ENCODE results near the gene FAM221B. TPM values are rescaled to one million over a fixed set of nuclear protein-coding genes. Genes with fewer than 3 reads are reported as not detected.
A peak's percentile ranks its signal among the peaks of the same experiment; 100 is the strongest.

Gene FAM221B
- total and polyA plus RNA-seq, 9 of the 15 experiments (the other 6 are each of a cell fraction or from before 2014, with no cell fraction given): 0.01 TPM; not detected in 8

- TF ChIP-seq, protein P1, sequence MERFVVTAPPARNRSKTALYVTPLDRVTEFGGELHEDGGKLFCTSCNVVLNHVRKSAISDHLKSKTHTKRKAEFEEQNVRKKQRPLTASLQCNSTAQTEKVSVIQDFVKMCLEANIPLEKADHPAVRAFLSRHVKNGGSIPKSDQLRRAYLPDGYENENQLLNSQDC (CRISPR knock-in tag; IDR thresholded peaks at IDR 0.05): no peak
- TF ChIP-seq KLF13 (tag; IDR thresholded peaks at IDR 0.05; ENCODE audit: borderline replicate concordance, low read depth) (no peak), POLR2G (IDR thresholded peaks at IDR 0.05; ENCODE audit: low read depth, low read length) (peak; percentile 70), RAD51 (IDR thresholded peaks at IDR 0.05; ENCODE audit: borderline replicate concordance, low read depth) (no peak)
Measured at GRCh38 chr9:35829084-35829763, 692 bp upstream of the FAM221B start, which contains the start of gene TMEM8B (continued).

- no peak overlapping the region for H2AFZ ChIP-seq (ENCODE audit: low read depth, low read length)
- no peak for ATAC-seq
- no peaks in the 10 kb centered on the region for H3K79me2 ChIP-seq (ENCODE audit: control insufficient read depth, insufficient read depth, low read length)
- TF ChIP-seq ARID2 (IDR thresholded peaks at IDR 0.05) (no peak), CEBPG (CRISPR knock-in tag; IDR thresholded peaks at IDR 0.05) (no peak), CEBPG (tag; conservative IDR thresholded peaks at IDR 0.05 in 1 of 2, IDR thresholded peaks at IDR 0.05 in 1 of 2) (no peak), HMG20B (CRISPR knock-in tag; IDR thresholded peaks at IDR 0.05) (no peak), CSDE1 (IDR thresholded peaks at IDR 0.05) (no peak), ZNF740 (CRISPR knock-in tag; IDR thresholded peaks at IDR 0.05) (no peak), ZNF740 (tag; IDR thresholded peaks at IDR 0.05) (no peak), ARNT (IDR thresholded peaks at IDR 0.05) (no peak), POLR2G (IDR thresholded peaks at IDR 0.05; ENCODE audit: low read depth, low read length) (no peak)
- ChIA-PET POLR2A (no interaction called here), CTCF (ENCODE audit: low intra/inter-chr PET ratio) (interaction anchor here (2.4 kb wide), 1 partner anchor 54 kb away, joined by 19 read pairs; no protein-coding TSS in a partner anchor)
- FAIRE-seq: no peak
- H3K9me1 ChIP-seq (ENCODE audit: control insufficient read depth, insufficient read depth, low read length): no peaks in the 10 kb centered on the region
- no peak overlapping the region for H3K9ac ChIP-seq (ENCODE audit: insufficient read depth in 1 of 2, low read depth in 2 of 2, low read length in 2 of 2)
- BruUV-seq (replicated peaks): no TSS peak
- no peak overlapping the region for H3K4me3 ChIP-seq
- H3K4me2 ChIP-seq (ENCODE audit: insufficient read depth, low read length): no peak overlapping the region
- H3K27ac ChIP-seq (ENCODE audit: extremely low read depth, low read depth, low read length): no peak overlapping the region
- intact Hi-C loops (cut with micrococcal nuclease): loop anchor here (2.0 kb wide), 1 partner anchor 55 kb away; no protein-coding TSS in a partner anchor
- H3K9me3 ChIP-seq (replicated peaks; ENCODE audit: control insufficient read depth, insufficient read depth, low read depth, low read length): no peaks in the 10 kb centered on the region
- 31% methylated on average over 3 of the region's 3 CpGs for WGBS (ENCODE audit: insufficient coverage, low coverage, missing lambda C conversion rate)
- no peak for DNase-seq (ENCODE audit: extremely low read depth in 1 of 4, low spot score in 3 of 4)
- H3K36me3 ChIP-seq (ENCODE audit: control insufficient read depth, insufficient read depth, low read length): no peaks in the 10 kb centered on the region
- in situ Hi-C loops (cut with MboI): no loop called here
- no peaks in the 10 kb centered on the region for H3K27me3 ChIP-seq (ENCODE audit: control insufficient read depth in 2 of 2, insufficient read depth in 2 of 2, low read length in 2 of 2)
- no peaks in the 10 kb centered on the region for H4K20me1 ChIP-seq (replicated peaks; ENCODE audit: control insufficient read depth, insufficient read depth, low read length)
- H3K4me1 ChIP-seq (replicated peaks in 1 of 2; ENCODE audit: control insufficient read depth in 2 of 2, insufficient read depth in 2 of 2, low read length in 2 of 2): peaks cover 0 to 12% of the 10 kb centered on the region in 2 experiments; a peak in 3 of 5 replicates
Measured at GRCh38 chr9:35827486-35827885, 1.0 kb downstream of the FAM221B start.

All from K562 (cell line).